Measurements from ENCODE around the gene ZFP92.
"Not testable (repeated sequence)": the region's sequence is repeated elsewhere in the genome, so short reads cannot be mapped to it uniquely, and the experiment has no call there.

ZFP92 gene

GRCh38 chrX:153411255-153411987 lies at the start of gene ZFP92:
Gene ZFP92, plus strand, starts transcription at chrX:153411472. Its CDS starts 6,851 bp downstream, at chrX:153418323.
- no peak for DNase-seq

- no peak for DNase-seq
These were observed 49.4 kb upstream of the ZFP92 start for GRCh38 chrX:153361781-153362397.

DNA sequence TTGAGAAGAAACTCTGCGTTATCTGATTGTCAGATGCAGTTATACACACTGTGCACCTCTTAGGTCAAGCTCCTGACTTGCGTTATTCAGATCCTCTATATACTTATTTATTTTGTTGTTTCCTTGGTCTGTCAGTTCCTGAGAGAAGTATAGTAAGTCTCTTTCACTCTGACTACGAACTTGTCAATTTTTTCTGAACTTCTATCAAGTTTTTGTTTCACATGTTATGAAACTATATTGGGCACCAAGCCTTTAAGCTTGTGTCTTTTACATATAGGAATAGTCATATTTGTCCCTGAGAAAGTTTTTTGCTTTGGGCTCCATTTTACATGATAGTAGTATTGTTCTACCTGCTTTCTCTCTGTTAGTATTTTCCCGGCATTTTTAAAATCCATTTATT lies 45.6 kb upstream of the ZFP92 start:
- DNase-seq: no peak

DNA sequence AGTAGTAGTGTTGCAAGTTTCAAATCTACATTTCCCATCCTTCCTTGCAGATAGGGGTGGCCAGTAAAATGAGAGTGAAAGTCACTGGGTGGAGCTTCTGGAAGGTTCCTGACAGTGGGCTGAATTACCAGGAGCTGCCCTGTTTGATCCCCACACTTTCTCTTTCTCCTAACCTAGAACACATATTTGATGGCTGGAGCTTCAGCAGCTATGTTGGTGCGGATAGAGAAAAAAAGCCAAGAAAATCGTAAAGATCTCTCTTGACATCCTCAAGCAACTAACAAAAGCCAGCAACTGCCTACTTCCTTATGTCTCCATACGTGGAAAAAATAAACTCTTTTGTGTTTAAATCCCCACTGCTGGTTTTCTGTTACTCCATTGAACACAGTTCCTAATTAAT lies 45.2 kb upstream of the ZFP92 start:
- DNase-seq: no peak

DNA sequence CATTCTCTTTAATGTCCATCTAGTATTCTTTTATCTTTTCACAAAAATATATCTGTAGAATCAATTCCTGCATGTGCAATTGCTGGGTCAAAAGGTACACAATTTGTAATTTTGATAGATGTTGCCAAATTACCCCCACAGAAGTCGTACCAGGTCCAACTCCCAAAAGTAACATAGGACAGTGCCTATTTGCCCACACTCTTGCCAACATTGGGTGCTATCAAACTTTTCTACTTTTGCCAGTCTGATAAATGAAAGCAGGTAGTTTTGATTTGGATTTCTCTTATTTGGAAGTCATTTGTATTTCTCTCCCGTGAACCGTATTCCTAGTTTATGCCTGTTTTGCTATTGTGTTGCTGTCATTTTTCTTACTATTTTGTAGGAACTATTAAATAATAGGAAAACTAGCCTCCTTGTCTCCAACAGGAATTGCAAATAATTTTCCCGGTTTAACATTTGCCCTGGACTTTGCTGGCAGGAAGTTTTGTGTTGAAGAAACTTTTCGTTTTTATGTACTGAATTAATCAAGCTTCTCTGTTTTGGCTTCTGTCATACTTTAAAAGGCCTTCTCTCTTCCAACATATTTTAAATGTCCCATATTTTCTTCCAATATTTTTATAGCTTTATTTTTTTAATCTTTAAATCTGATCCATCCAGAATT lies 44.3 kb upstream of the ZFP92 start:
- DNase-seq: no peak

- DNase-seq: no peak
These were observed 40.8 kb upstream of the ZFP92 start for GRCh38 chrX:153370293-153371055.

DNA sequence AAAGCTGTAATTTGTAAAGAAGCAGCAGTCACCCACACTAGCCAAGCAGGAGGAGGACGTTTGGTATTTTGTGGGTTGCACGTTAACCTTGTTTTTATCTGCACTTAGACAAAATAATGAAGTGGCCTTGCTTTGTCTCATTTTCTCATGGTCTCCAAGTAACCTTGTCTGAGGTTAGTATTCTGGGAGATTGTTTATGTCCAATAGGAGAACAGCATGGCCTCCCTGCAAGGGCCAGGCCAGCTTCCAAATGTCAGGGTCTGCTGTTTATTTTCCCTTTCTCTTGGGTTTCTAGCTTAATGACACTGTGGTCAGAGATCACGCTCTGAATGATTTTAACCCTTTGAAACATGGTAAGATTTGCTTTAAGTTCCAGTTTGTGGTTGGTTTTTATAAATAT lies 40.0 kb upstream of the ZFP92 start:
- no peak for DNase-seq

DNA sequence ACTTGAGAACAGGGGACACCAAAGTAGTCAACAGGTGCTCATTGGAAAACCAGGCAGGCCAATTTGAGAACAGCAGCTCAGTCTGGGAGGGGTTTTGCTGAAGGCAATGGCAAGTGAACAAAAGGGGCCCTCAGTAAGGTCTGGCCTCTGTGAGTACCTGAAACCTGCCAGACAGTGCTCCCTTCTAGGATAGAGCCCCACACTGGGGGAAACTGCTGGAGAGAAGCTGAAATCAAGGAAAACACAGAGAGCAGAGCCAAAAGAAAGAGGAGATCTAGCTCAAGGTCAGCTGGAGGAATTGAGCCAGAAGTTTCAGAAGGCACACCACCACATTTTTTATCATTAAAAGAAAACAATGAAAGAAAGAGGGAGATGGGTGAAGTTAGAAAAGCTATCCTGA lies 38.3 kb upstream of the ZFP92 start:
- DNase-seq: no peak

DNA sequence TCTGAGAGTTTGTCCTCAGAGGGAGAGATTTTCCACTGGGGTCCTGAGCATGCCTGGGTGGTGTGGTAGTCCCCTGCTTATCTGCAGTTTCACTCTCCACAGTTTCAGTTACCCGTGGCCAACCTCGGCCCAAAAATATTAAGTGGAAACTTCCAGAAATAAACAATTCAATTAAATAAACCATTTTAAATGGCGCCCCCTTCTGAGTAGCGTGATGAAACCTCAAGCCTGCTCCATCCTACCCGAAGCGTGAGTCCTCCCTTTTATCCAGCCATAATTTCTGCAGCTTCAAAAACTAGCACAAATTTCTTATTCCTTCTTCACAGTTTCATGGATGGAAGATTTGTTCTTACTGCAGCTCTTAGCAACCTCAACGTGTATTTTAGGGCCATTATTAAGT lies 36.8 kb upstream of the ZFP92 start:
- no peak for DNase-seq

- DNase-seq: no peak
These were observed 35.7 kb upstream of the ZFP92 start for GRCh38 chrX:153375571-153375970.

GRCh38 chrX:153377727-153378126 lies 33.5 kb upstream of the ZFP92 start:
- no peak for DNase-seq

DNA sequence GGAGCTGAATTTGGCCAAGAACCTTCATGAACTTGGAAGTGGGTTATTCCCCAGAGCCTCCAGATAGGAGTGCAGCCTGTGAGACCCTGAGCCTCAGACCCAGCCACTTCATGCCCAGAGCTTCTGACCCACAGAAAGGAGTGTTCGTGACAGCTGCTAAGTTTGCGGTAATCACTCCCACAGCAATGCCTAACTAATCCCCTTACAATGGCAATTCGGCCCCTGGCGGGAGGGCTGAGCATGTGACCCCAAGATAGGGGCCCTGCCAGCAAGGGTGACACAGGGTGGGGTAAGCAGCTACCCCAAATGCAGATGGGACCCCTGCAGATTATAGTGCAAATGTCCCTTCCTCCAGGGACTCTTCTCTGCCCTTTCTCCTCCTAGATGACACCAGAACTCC lies 32.7 kb upstream of the ZFP92 start:
- DNase-seq: no peak

DNA sequence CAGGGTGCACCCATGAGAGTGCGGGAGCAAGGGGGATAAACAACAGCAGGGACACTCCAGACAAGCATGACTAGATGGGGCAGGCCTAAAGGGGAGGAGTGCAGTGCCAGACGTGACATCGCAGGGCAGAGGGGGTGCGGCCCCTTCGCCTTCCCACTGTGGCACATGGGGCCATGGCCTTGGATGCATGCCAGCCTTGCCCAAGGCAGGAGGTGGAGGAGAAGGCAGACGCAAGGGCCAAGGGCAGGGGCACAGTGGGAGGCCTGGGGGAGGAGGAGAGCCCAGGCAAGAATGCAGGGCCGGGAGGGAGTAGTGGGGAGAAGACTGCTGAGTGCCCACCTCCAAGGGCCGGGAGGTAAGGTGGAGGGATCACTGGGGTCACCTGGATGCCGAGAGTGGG lies 31.8 kb upstream of the ZFP92 start:
- DNase-seq: no peak

DNA sequence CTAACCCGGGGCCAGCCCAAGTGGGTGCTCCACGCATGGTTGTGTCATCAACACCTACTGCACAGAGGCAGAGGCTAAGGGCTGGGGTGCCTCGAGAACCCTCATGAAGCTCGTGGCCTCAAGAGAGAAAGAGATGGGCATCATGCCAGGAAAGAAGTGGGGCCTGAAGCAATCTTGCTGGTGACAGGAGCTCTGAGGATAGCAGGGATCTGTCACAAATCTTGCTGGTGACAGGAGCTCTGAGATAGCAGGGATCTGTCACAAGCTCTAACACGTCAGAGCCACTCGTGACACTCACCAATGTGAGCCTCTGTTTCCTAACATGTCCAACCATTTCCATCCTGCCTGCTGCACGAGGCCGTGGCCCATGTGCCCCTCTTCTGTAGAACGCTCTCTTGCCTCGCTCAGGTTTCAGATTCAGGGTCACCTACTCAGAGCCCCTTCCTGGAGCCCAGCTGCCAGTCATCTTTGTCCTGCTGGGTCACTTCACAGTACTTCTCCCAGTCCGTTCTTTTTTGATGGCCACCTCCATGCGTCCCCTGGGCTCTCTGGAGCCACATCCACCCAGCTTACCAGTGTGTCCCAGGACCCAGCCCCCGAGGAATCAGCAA lies 31.2 kb upstream of the ZFP92 start:
- DNase-seq: no peak

- no peak for DNase-seq
These were observed 30.6 kb upstream of the ZFP92 start for GRCh38 chrX:153380691-153381090.

DNA sequence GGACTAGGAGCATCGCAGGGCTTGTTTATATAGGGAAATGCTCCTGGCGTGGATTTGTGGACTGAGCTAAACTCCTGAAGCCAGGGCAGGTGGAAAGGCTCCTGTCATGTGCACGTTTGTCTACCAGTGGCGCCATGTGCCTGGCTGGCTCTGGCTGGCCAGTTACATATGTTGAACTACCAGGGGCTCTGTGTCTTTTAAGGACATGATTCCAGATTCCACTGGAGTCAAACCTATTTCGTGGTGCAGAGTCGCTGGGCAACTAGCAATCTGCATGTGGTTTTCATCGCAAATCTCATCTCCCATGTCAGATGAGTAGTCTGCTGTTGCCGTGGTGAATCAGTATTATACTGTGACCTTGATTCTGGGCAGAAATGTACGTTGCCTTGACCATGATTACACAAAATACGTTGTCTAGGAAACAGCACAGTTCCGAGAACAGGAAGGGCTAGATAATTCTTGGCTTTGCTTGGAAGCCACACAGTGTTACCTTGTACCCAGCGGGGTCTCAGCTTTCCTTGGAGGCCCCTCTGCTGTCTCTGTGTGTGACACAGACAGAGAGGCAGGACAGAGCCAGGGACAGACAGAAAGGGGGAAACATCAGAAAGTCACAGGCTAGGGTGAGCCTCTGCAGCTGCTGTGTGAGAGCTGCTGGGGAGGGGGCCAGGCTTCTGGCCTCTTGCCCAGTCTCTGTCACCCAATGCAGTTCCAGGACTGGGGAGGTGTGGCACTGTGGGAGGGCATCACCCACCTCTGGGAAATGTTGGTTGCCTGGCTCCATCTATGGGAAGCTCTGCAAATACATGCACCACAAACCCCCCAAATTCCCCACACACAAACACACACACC lies 29.4 kb upstream of the ZFP92 start:
- DNase-seq: peak; percentile 61

- no peak for DNase-seq
These were observed 28.4 kb upstream of the ZFP92 start for GRCh38 chrX:153382563-153383482.

GRCh38 chrX:153384390-153384789 lies 26.9 kb upstream of the ZFP92 start:
- DNase-seq: no peak

DNA sequence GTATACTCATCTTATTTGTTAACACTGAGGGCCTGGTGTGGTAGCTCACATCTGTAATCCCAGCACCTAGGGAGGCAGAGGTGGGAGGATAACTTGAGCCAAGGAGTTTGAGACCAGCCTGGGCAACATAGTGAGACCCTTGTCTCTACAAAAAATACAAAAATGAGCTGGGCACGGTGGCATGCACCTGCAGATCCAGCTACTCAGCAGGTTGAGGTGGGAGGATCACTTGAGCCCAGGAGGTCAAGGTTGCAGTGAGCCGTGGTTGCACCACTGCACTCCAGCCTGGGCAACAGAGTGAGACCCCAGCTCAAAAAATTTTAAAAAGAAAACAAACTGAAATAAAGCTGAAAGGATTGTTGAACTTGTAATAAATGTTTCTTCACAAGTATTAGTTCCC lies 26.3 kb upstream of the ZFP92 start:
- not testable (repeated sequence) for DNase-seq

GRCh38 chrX:153386097-153386496 lies 25.2 kb upstream of the ZFP92 start:
- no peak for DNase-seq

DNA sequence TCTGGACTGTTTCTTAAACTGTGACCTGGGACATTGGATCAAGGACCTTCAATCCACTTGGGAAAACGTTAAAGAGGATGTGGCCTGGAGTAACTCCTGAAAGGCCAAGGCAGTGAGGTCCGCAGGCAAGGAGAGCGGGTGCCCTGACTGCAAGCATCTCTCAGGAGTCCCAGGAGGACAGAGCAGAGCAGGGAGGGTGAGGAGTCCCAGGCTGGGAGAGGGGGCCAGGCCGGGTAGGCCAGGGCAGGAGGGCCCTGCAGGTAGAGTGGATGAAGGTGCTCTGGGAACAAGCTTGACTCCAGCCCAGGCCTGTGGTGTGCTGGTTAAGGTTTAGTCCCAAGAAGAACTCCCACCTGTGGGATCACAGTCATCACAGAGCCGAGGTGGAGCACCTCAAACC lies 23.9 kb upstream of the ZFP92 start:
- DNase-seq: no peak
